ENCODE results near the gene RAI1.

RAI1 gene

GRCh38 chr17:17696085-17696484 is 14.8 kb downstream of the RAI1 start:
- Histone ChIP-seq H3K4me3 (no peak overlapping the region), H3K27ac (peak overlapping the region; percentile 94 to 95), H3K9me3 (no peaks in the 10 kb centered on the region), H3K27me3 (no peaks in the 10 kb centered on the region), H3K4me1 (peaks cover 3 to 96% (median 80%) of the 10 kb centered on the region in 4 donors), H3K36me3 (no peaks in the 10 kb centered on the region)
- no peak for TF ChIP-seq CTCF (IDR thresholded peaks at IDR 0.05)
- intact Hi-C loops (cut with DNase I; ENCODE audit: low total_unique reads) = no loop called here
- no peak for DNase-seq

GRCh38 chr17:17696882-17697633 is 15.8 kb downstream of the RAI1 start:
- Histone ChIP-seq H3K36me3 (no peaks in the 10 kb centered on the region), H3K27ac (peak overlapping the region; percentile 94 to 95), H3K4me3 (no peak overlapping the region), H3K27me3 (no peaks in the 10 kb centered on the region), H3K9me3 (no peaks in the 10 kb centered on the region), H3K4me1 (peaks cover under 1 to 95% (median 77%) of the 10 kb centered on the region in 4 donors)
- no peak for DNase-seq
- no peak for TF ChIP-seq CTCF (IDR thresholded peaks at IDR 0.05)
- intact Hi-C loops (cut with DNase I; ENCODE audit: low total_unique reads) = no loop called here

GRCh38 chr17:17698371-17698770 is 17.1 kb downstream of the RAI1 start:
- Histone ChIP-seq H3K27me3 (no peaks in the 10 kb centered on the region), H3K36me3 (no peaks in the 10 kb centered on the region), H3K4me1 (peaks cover 0 to 95% (median 66%) of the 10 kb centered on the region in 4 donors), H3K27ac (peak overlapping the region; percentile 58 to 95), H3K9me3 (no peaks in the 10 kb centered on the region), H3K4me3 (no peak overlapping the region)
- no peak for TF ChIP-seq CTCF (IDR thresholded peaks at IDR 0.05)
- intact Hi-C loops (cut with DNase I; ENCODE audit: low total_unique reads) = no loop called here
- DNase-seq = no peak

DNA sequence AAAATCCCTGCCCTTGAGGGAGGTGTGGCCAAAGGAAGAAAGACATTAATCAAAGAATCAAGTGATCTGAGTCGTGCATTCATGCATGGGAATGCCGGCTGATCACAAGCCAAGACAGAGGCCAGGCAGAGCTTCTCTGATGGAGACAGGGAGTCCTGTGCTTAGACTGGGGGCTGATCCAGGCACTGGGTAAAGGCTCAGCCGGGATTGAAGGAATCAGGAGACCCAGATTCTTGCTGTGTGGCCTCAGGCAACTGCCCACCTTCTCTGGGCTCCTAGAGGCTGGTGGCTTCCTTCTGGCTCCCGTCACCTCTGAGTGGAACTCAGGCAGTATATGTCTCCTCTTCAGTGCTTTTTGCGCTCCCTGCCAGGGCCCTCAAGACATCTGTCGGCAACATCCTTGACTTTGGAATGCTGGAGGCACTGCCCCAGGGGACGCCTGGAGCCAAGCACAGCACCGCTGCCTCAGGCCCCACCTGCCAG is 17.7 kb downstream of the RAI1 start:
- peaks cover 0 to 95% (median 63%) of the 10 kb centered on the region in 4 donors for H3K4me1 ChIP-seq
- intact Hi-C loops (cut with DNase I; ENCODE audit: low total_unique reads) = no loop called here
- DNase-seq = no peak
- H3K36me3 ChIP-seq = no peaks in the 10 kb centered on the region
- no peaks in the 10 kb centered on the region for H3K9me3 ChIP-seq
- peak overlapping the region; percentile 58 to 95 for H3K27ac ChIP-seq
- H3K4me3 ChIP-seq = no peak overlapping the region
- no peaks in the 10 kb centered on the region for H3K27me3 ChIP-seq
- TF ChIP-seq CTCF (IDR thresholded peaks at IDR 0.05) = no peak

DNA sequence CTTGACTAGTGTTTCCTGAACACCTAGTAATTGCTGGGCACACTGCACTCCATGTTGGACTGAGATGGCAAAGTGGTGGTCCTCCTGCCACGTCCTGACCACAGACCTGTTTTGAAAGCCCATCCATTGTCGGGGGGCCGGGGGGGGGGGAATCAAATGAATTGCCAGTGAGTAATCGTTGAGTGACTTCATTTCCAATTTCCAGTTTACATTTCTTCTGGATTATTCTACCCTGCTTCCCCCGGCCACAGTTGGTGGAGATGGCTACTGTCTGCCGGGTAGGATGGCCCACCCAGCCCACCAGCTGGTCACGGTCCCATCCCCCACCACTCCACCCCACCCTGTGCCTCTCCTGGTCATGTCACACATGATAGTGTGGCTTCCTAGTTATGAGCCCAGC is 18.2 kb downstream of the RAI1 start:
- no peak overlapping the region for H3K4me3 ChIP-seq
- peak overlapping the region; percentile 58 to 95 for H3K27ac ChIP-seq
- intact Hi-C loops (cut with DNase I; ENCODE audit: low total_unique reads) = no loop called here
- H3K4me1 ChIP-seq = peaks cover 0 to 94% (median 59%) of the 10 kb centered on the region in 4 donors
- no peaks in the 10 kb centered on the region for H3K9me3 ChIP-seq
- H3K27me3 ChIP-seq = no peaks in the 10 kb centered on the region
- DNase-seq = no peak
- no peaks in the 10 kb centered on the region for H3K36me3 ChIP-seq
- no peak for TF ChIP-seq CTCF (IDR thresholded peaks at IDR 0.05)

Measured in tibial artery (tissue), 4 donors.